OCI-LY1 (cell line): ENCODE measurements around the gene OARD1.
A peak's percentile ranks its signal among the peaks of the same experiment; 100 is the strongest.

Experiments used
- H2AFZ ChIP-seq: fragments of 200-600 bp; sonication (generic), shearing (Covaris generic); 2 replicates; pipeline ENCODE4 v1.6.0; 2014; ENCODE audit warnings: antibody characterized with exemption, mild to moderate bottlenecking, low read length
- H3F3A ChIP-seq: fragments of 200-600 bp; sonication (generic), shearing (Covaris generic); 2 replicates; pipeline ENCODE4 v1.6.0; 2014; ENCODE audit warnings: mild to moderate bottlenecking, antibody characterized with exemption, low read length, moderate library complexity; ENCODE audit not compliant: insufficient read depth
- H3K27ac ChIP-seq: fragments of 200-600 bp; sonication (generic); 2 replicates; pipeline ENCODE4 v1.5.1; 2014; ENCODE audit warnings: low read length, mixed run types, mild to moderate bottlenecking, low read depth; ENCODE audit not compliant: poor library complexity, severe bottlenecking
- H3K27me3 ChIP-seq: fragments of 200-600 bp; sonication (generic); 2 replicates; pipeline ENCODE4 v1.6.0; 2014; ENCODE audit warnings: antibody characterized with exemption, mild to moderate bottlenecking, low read length, moderate library complexity; ENCODE audit not compliant: insufficient read depth
- H3K36me3 ChIP-seq: fragments of 200-600 bp; sonication (generic); 2 replicates; pipeline ENCODE4 v1.6.1; 2014; ENCODE audit warnings: mild to moderate bottlenecking, antibody characterized with exemption, low read length, moderate library complexity, mixed read lengths; ENCODE audit not compliant: insufficient read depth
- H3K4me1 ChIP-seq: fragments of 200-600 bp; sonication (generic); 2 replicates; pipeline ENCODE4 v1.5.1; 2014; ENCODE audit warnings: mild to moderate bottlenecking, low read length, moderate library complexity; ENCODE audit not compliant: insufficient read depth, severe bottlenecking
- H3K4me2 ChIP-seq: fragments of 200-600 bp; sonication (generic), shearing (Covaris generic); 2 replicates; pipeline ENCODE4 v1.6.1; 2014; ENCODE audit warnings: low read length
- H3K4me3 ChIP-seq: fragments of 200-600 bp; sonication (generic); 2 replicates; pipeline ENCODE4 v1.5.1; 2014; ENCODE audit warnings: low read length, low read depth, mild to moderate bottlenecking, mixed read lengths; ENCODE audit not compliant: poor library complexity, severe bottlenecking
- H3K79me2 ChIP-seq: fragments of 200-600 bp; shearing (Covaris generic); 2 replicates; pipeline ENCODE4 v1.6.1; 2016; ENCODE audit warnings: mixed run types, low read length, mixed read lengths; ENCODE audit not compliant: insufficient read depth
- H3K9ac ChIP-seq: fragments of 200-600 bp; sonication (generic), shearing (Covaris generic); 2 replicates; pipeline ENCODE4 v1.6.1; 2014; ENCODE audit warnings: mild to moderate bottlenecking, low read length, mixed read lengths
- H3K9me2 ChIP-seq: fragments of 200-600 bp; sonication (generic), shearing (Covaris generic); 2 replicates; pipeline ENCODE4 v1.6.1; 2014; ENCODE audit warnings: low read depth, mild to moderate bottlenecking, low read length, mixed read lengths
- H3K9me3 ChIP-seq: fragments of 200-600 bp; shearing (Covaris generic); 2 replicates; pipeline ENCODE4 v1.6.1; 2014; ENCODE audit warnings: low read length, mixed read lengths
- H4K20me1 ChIP-seq: fragments of 200-600 bp; sonication (generic), shearing (Covaris generic); 2 replicates; pipeline ENCODE4 v1.6.0; 2016; ENCODE audit warnings: mild to moderate bottlenecking, low read length; ENCODE audit not compliant: insufficient read depth
- CTCF ChIP-seq: fragments of 200-600 bp; sonication (generic), shearing (Covaris generic); IDR thresholded peaks from 2 replicates; pipeline ENCODE4 v1.5.1; 2017; ENCODE audit warnings: mild to moderate bottlenecking, antibody characterized with exemption, low read length, moderate library complexity, mixed read lengths
- EZH2 ChIP-seq: fragments of 200-600 bp; sonication (generic), shearing (Covaris generic); IDR thresholded peaks from 2 replicates; pipeline ENCODE4 v1.8.0; 2017; ENCODE audit warnings: borderline replicate concordance, mixed run types, mild to moderate bottlenecking, antibody characterized with exemption, low read length, moderate library complexity, mixed read lengths

The OARD1 gene

GRCh38 chr6:41028561-41029412, 43.4 kb downstream of the OARD1 start:
- H3K4me2 ChIP-seq = peak overlapping the region; percentile 68
- H3K27me3 ChIP-seq = no peaks in the 10 kb centered on the region; the same call in 1 of the 2 replicates
- H3K36me3 ChIP-seq = no peaks in the 10 kb centered on the region
- TF ChIP-seq CTCF (no peak), EZH2 (no peak)
- peak overlapping the region; percentile 52 for H3K4me3 ChIP-seq
- H3K27ac ChIP-seq = no peak overlapping the region
- H3K4me1 ChIP-seq = peaks cover 15% of the 10 kb centered on the region
- no peaks in the 10 kb centered on the region for H3K79me2 ChIP-seq
- H3F3A ChIP-seq = no peaks in the 10 kb centered on the region
- H4K20me1 ChIP-seq = no peaks in the 10 kb centered on the region
- no peaks in the 10 kb centered on the region for H3K9me2 ChIP-seq
- H3K9ac ChIP-seq = peak overlapping the region; percentile 53; the same call in 1 of the 2 replicates
- no peaks in the 10 kb centered on the region for H3K9me3 ChIP-seq
- H2AFZ ChIP-seq = 0 out of 2 replicates have a peak overlapping the region, but pooled peaks have one; percentile 11

GRCh38 chr6:41027799-41028560, 44.2 kb downstream of the OARD1 start:
- no peak for TF ChIP-seq EZH2
- peak; percentile 98 for TF ChIP-seq CTCF
- H3K36me3 ChIP-seq = no peaks in the 10 kb centered on the region
- H3K27me3 ChIP-seq = no peaks in the 10 kb centered on the region; the same call in 1 of the 2 replicates
- H3K9ac ChIP-seq = peak overlapping the region; percentile 53; the same call in 1 of the 2 replicates
- H3K4me2 ChIP-seq = peak overlapping the region; percentile 68
- peak overlapping the region; percentile 52 for H3K4me3 ChIP-seq
- no peaks in the 10 kb centered on the region for H3K79me2 ChIP-seq
- H4K20me1 ChIP-seq = no peaks in the 10 kb centered on the region
- H3F3A ChIP-seq = no peaks in the 10 kb centered on the region
- no peak overlapping the region for H3K27ac ChIP-seq
- H3K9me2 ChIP-seq = no peaks in the 10 kb centered on the region
- H3K4me1 ChIP-seq = peaks cover 15% of the 10 kb centered on the region
- no peaks in the 10 kb centered on the region for H3K9me3 ChIP-seq
- 0 out of 2 replicates have a peak overlapping the region, but pooled peaks have one; percentile 11 for H2AFZ ChIP-seq

- Histone ChIP-seq H3K27me3 (no peaks in the 10 kb centered on the region; the same call in 1 of the 2 replicates), H3F3A (no peaks in the 10 kb centered on the region), H3K79me2 (no peaks in the 10 kb centered on the region), H3K4me2 (no peak overlapping the region; the same call in 1 of the 2 replicates), H3K4me3 (no peak overlapping the region), H3K9me3 (no peaks in the 10 kb centered on the region), H2AFZ (no peak overlapping the region), H3K36me3 (no peaks in the 10 kb centered on the region), H3K9me2 (no peaks in the 10 kb centered on the region), H3K27ac (no peak overlapping the region), H3K9ac (no peak overlapping the region), H4K20me1 (no peaks in the 10 kb centered on the region), H3K4me1 (peaks cover 15% of the 10 kb centered on the region)
- no peak for TF ChIP-seq EZH2
- TF ChIP-seq CTCF = no peak
These were observed 44.9 kb downstream of the OARD1 start for GRCh38 chr6:41027241-41027640.
